NCI-H69 (cell line): Measurements from ENCODE around the gene KCNJ12.

Source experiments
- DNase-seq: peaks from one replicate; lab custom pipeline; 2025; lab: John Stamatoyannopoulos, UW

KCNJ12 gene

GRCh38 chr17:21368545-21369246 lies 7.5 kb upstream of the KCNJ12 start:
- DNase-seq = peak; percentile 1

DNA sequence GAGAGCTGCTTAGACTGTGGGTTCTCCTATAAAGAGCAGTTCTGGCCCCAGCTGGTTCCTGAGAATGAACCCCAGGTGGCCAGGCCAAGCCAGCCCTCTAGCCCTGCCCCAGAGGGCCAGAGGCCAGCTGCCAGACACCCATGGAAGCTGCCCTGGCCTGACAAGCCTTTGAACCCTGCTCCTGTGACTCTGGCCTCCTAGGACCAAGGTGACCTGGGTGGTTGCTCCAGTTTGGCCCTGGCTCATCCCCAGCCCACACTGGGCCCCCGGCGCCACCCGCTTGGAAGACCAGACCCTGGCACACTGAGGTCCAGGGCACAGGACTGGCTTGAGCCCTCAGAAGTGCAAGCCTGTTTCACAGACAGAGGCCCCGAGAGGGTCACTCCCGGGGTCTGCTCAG lies 6.8 kb upstream of the KCNJ12 start:
- DNase-seq = no peak

GRCh38 chr17:21370430-21370829 lies 5.7 kb upstream of the KCNJ12 start:
- no peak for DNase-seq

DNA sequence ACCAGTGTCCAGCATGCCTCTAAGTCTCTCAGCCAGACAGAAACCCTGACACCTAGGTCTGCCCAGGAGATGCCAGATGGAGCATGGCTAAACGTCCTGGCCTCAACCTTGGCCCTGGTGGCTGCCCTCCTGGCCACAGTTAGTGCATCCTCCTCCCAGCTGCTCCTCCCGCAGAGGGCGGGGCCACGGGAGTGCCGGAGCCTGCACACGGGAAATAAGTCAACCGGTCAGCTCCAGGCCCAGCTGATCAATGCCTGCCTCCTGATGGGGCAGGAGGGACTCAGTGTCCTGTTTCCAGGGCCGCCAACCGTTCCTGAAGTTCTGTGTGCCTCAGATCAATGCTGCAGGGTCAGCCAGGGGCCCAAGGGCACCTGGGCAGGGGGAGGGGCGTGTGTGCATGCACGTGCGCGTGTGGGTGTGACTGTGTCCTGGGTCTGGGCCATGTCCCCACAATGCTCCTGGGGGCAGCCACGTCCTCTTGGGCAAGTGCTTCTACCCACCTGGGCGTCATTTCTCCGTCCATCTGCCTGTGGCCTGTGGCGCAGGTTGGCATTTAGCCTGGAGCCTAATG lies 4.6 kb upstream of the KCNJ12 start:
- DNase-seq = no peak

DNA sequence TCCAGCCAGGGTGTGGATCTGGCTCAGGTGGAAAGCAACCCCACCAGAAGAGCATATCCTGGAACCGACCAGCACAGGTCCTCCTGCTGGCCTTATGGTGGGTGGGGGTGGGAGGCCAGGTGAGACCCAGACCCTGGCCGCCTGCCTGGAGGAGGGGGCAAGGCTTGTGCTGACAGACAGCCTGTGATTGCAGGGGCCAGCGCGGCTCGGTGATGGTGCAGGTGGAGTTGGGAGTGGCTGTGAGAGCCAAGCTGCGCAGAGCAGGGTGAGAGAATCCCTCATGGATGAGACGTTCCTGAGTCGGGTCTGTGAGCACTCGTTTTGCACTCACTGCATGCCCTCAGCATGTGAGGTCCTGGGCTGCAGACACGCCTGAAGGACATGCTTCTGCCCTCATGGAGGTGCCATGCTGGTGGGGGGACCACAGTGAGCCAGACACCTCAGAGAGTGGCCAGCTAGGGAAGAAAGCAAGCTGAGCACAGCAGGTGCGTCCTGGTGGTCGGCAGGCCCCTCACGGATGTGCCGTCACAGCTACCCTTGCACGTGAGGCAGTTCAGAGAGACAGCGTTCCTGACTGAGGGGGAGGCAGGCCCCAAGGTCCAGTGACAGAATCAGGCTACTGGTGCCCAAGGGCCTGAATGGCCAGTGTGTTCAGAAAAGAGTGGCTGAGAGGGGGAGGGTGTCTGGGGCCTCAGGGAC lies 3.8 kb upstream of the KCNJ12 start:
- DNase-seq = no peak

- no peak for DNase-seq
These were observed 3.1 kb upstream of the KCNJ12 start for GRCh38 chr17:21373036-21373435.

GRCh38 chr17:21373696-21374440 lies 2.3 kb upstream of the KCNJ12 start:
- DNase-seq = no peak

DNA sequence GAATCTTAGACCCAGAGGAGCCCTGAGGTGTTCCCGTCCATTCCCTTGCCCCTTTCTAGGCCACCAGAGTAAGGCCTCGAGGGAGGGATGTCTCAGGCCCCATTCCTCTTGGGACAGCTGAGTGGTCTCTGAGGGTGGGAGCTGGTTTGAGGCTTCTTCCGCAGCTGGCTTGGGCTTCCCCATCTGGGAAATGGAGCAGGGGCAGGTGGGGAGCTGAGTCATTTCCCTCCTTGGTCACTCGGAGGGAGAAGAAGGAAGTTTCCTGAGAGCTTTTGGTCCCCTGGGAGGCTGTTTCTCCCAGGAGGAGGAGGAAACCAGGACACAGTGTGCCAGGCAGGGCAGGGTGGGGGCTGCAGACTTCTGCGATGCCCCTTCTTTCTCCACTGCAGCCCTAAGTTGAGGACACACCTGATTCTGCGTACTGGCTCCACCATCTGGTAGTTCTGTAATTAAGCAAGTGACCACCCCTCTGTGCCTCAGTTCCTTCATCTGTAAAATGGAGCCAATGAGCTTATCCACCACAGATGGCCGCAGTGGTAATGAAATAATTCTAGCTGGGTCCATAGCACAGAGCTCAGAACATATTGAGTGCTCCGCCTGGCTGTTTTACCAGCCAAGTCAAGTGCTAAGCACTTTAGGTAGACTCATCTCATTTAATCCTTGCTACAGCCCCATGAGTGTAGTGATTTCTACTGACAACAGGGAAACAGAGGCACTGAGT lies 1.6 kb upstream of the KCNJ12 start:
- DNase-seq = peak; percentile 5

DNA sequence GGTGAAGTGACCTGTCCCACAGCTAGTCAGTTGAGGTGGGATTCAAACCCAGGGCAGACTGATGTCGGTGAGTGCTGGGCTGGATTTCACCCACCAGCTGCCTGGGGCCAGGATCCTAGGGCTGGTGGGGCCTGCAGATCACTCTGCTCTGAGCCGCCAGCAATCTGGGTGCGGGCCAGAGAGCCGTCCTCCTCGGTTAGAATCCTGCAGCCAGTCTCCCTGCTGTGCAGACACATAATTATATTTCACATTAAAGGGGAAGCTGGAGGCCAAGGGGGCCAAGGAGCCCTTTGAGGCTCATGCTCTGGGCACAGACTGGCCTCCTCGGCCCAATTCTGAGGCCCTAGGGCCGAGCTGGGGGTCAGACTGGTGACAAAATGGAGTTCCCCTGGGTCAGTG lies 996 bp upstream of the KCNJ12 start:
- DNase-seq = no peak

DNA sequence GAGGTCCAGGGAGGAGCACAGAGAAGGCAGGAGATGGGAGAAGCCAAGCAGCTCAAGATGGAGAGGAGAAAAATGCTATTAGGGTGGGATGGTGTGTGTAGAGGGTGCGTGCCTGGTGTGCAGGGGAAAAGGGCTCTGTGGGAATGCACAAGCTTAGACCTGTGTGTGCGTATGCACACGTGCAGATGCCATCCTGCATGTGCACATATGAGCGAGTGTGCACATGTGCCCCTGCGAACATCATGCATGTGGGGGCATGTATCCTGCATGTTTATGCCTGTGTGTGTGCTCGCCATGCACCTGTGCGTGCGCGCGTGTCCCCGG lies 438 bp upstream of the KCNJ12 start:
- DNase-seq = no peak

- DNase-seq = peak; percentile 28
These were observed 868 bp downstream of the KCNJ12 start for GRCh38 chr17:21376759-21377690.

GRCh38 chr17:21377705-21378396 lies 1.7 kb downstream of the KCNJ12 start:
- DNase-seq = no peak

- no peak for DNase-seq
These were observed 2.4 kb downstream of the KCNJ12 start for GRCh38 chr17:21378553-21378952.

GRCh38 chr17:21379080-21379711 lies 3.0 kb downstream of the KCNJ12 start:
- DNase-seq = peak; percentile 21

GRCh38 chr17:21380659-21381058 lies 4.5 kb downstream of the KCNJ12 start:
- no peak for DNase-seq

- DNase-seq = peak; percentile 22
These were observed 5.0 kb downstream of the KCNJ12 start for GRCh38 chr17:21381076-21381706.

DNA sequence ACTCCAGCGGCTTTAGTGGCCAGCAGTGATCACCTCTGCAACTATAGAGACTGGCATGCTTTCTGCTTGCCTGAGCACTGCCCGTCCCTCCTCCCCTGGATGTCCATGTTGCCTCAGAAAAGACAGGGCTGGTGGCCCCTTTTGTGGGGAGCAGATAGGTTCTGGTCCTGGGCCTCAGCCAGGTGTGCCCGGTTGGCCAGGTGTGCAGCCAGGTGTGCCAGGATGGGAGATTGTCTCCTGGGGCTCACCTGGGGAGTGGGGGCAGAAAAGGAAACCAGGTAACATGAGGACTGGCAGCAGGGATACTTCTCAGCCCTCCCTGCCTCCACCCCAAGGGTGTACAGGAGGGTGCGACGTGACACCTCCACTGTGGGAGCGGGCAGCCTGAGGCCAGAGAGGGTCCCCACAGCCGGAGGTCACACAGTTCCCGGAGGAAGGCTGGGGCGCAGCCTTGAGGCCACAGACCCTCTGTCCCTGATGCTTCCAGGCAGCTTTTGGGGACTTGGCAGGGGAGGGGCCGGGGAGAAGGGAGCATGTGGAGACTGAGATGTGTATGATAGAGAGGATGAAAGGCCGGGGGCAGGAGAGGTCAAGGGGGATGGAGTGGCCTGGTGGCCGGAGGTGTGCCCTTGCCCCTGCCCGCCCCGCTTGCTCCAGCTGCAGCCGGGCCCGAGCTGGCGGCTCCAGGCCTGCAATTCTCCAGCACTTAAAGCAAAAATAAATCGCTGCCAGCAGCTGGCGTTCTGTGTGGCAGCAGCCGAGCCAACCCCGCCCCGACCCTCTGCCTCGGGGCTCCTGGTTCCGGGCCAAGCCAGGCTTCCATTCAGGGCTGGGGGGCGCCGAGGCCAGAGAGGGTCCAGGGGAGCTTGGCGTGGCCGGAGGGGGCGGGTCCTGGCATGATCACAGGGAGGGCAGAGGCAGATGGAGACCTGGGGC lies 6.7 kb downstream of the KCNJ12 start:
- DNase-seq = peak; percentile 28

DNA sequence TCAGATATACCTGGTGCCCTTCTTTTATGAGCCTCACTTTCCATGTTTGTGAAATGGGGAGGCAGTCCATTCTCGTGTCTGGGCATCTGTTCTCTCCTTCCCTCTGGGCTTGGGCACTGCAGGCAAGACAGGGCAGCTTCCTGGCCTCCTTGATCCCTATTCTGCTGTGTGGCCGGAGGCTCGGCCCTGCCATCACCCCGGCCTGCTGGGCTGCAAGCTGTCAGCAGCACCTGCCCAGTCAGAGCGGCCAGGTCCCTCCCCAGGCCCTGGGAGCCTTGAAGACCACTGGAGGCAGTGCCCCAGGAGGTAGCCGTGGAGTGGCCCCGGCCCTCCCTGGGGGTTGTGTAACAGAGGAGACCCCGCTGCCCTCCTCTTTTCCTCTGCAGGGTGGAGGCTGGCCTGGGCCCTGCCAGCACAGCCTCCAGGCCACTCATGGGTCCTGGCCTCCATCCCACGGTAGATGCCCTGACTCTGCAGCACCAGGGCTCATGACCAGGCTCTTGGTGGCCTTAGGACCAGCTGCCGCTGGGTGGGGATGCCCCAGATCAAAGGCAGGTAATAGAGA lies 9.2 kb downstream of the KCNJ12 start:
- no peak for DNase-seq
